Neural progenitor cell (in vitro differentiated cells): ENCODE results near the gene ZNF385C.

Source experiments
- EZH2 ChIP-seq: fragments of 200-600 bp; sonication (generic); IDR thresholded peaks from 2 replicates; pipeline ENCODE4 v1.6.1; 2017; ENCODE audit warnings: antibody characterized with exemption, mild to moderate bottlenecking, moderate library complexity
- TF ChIP-seq, protein P1 (sequence below): fragments of 200-600 bp; sonication (generic); IDR thresholded peaks from 2 replicates; pipeline ENCODE4 v1.5.1; 2017; ENCODE audit warnings: antibody characterized with exemption, mild to moderate bottlenecking

DNA sequence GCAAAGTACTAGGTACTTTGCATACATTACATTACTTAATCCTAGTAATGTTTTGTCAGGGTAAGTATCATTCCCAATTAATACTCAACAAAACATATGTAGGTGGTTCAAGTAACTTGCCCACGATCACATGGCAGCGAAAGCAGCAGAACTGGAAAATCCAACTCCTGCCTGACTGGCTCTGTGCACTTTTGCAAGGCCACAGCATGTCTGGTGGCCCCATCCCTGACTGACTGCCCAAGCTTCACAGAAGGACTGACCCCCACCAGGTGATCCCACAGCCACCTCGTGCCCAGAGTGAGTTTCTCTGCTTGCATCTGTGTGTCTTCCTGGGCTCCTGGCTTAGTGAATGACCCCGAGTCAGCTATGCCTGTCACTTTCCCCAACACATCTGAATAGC is 120.3 kb downstream of the ZNF385C start:
- TF ChIP-seq, protein P1, sequence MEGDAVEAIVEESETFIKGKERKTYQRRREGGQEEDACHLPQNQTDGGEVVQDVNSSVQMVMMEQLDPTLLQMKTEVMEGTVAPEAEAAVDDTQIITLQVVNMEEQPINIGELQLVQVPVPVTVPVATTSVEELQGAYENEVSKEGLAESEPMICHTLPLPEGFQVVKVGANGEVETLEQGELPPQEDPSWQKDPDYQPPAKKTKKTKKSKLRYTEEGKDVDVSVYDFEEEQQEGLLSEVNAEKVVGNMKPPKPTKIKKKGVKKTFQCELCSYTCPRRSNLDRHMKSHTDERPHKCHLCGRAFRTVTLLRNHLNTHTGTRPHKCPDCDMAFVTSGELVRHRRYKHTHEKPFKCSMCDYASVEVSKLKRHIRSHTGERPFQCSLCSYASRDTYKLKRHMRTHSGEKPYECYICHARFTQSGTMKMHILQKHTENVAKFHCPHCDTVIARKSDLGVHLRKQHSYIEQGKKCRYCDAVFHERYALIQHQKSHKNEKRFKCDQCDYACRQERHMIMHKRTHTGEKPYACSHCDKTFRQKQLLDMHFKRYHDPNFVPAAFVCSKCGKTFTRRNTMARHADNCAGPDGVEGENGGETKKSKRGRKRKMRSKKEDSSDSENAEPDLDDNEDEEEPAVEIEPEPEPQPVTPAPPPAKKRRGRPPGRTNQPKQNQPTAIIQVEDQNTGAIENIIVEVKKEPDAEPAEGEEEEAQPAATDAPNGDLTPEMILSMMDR, result no peak
- no peak for TF ChIP-seq EZH2
